ENCODE data around the gene DMRTA2.

The DMRTA2 gene

DNA sequence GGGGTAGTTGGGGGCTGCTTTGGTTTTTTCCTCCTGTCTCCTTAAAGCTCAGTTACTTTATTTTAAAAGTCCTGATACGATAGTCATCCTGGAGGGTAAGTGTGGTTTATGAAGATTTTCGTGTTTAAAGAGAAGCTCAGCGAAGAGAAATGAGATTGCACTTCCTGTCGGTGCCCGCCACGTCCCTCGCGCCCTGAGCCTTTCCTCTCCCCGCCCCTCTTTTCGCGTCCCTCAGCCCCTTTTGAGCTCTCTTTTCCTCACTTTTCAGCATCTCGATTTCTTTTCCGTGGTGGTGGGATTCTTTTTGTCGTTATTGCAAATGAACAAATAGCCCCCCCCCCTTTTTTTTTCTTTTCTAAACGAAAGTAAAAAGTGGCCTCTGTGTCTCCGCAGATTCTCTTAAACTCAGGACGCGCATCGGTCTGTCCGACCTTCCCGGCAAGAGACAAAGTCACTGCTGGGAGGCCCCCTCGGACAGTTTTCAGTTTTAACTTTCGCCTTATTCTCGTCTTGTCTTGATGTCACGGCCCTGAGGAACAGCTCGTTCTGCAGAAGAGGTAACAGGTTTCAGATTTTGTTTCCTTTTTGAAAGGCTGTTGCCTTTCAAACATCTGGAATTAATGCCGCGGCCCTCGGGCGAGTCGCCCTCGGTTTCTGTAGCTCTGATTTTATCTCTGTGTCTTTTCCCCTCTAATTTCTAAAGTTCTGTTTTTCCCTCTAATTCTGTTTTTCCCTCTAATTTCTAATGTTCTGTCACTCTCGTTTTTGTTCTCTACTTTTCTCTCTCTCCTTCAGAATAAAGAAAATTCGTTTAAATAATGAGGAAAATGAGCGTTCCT, 1.0 kb upstream of the DMRTA2 start:
- in situ Hi-C loops (cut with MboI; ENCODE audit: low sequenced_read_pairs), result no loop called here

DNA sequence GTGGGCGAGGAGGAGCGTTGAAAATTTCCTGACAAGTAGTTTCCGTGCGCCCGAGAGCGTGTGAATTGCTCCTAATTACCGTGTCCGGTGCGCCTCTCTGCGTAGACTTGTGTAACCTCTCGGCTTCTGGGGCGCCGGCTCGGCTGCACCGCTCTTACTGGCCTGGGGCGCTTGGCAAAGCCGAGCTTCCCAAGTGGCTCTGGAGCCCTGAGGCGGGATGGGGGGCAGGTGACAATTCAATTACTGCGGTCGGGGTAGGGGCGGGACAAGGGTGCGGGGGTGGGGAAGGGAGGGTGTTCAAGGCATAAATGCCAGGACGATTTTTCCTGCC, 392 bp upstream of the DMRTA2 start:
- in situ Hi-C loops (cut with MboI; ENCODE audit: low sequenced_read_pairs), result no loop called here

DNA sequence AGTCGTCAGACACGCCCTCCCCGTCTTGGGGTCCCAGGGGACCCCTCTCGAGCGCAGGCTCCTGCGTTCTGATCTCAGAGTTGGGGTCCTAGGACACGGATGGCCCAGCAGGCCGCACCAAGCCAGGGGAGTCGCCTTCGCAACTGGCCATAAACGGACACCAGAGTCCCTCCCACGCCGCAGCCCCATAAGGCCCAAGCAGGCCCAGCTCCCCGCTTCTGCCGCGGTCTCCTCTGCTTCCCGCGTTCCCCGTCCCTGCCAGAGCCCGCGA, 633 bp downstream of the DMRTA2 start:
- in situ Hi-C loops (cut with MboI; ENCODE audit: low sequenced_read_pairs), result no loop called here

DNA sequence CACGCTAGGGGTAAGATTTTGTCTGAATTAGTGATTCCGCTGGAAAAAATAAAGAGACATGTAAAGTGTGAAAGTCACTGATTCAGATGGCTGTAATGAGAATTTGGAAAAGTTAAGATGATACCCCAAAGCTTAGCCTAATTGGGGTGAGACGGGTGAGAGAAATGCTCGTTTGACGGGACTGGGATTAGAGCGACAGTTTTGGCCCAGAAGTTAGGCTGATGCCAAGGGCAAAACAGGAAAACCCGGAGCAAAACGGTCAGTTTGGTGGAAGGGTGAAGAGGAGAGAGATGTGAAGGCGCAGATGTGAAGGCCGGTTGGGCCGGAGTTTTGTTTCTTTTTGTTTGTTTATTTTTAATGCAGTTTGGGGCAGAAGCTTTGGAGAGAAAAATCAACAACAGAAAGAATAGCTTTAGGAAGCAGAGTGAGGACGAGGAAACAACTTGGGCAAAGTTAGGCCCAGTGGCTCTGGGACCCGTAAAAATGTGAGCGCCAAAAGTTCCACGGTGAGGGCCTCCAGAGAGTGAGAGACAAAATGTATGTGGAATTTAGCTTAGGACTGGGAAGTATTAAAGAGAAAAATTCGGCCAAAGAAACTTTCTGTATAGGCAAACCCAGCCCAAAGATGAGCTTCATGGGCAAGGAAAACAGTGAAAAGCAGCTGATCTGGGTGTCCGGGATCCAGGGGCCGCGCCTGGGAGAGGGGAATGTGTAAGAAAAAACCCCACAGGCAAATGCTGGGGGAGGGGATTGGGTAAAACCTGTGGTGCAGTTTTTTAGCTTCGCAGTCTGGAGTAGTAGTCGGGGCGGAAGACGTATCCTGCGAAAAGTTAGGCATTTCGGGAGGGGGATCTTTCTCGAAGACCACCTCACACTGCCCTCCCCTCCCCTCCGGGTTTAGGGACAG, 1.2 kb downstream of the DMRTA2 start:
- in situ Hi-C loops (cut with MboI; ENCODE audit: low sequenced_read_pairs), result no loop called here

DNA sequence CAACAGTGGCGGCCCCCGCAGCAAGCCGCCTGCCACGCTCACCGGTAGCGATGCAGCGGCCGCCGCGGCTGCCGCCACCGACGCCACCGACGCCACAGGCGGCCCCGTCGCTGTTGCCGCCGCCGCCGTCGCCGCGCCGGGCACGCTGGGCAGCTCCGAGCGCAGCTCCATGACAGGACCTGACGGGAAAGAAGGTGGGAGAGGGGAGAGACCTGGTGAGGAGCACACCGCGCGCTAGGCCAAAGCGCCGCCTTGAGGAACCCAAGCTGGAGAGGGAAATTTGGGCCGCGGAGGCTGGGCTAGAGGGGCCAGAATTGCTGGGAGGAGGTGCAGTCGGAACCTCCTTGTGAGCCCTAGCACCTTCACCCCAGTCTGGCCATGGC, 1.9 kb downstream of the DMRTA2 start:
- in situ Hi-C loops (cut with MboI; ENCODE audit: low sequenced_read_pairs), result no loop called here

DNA sequence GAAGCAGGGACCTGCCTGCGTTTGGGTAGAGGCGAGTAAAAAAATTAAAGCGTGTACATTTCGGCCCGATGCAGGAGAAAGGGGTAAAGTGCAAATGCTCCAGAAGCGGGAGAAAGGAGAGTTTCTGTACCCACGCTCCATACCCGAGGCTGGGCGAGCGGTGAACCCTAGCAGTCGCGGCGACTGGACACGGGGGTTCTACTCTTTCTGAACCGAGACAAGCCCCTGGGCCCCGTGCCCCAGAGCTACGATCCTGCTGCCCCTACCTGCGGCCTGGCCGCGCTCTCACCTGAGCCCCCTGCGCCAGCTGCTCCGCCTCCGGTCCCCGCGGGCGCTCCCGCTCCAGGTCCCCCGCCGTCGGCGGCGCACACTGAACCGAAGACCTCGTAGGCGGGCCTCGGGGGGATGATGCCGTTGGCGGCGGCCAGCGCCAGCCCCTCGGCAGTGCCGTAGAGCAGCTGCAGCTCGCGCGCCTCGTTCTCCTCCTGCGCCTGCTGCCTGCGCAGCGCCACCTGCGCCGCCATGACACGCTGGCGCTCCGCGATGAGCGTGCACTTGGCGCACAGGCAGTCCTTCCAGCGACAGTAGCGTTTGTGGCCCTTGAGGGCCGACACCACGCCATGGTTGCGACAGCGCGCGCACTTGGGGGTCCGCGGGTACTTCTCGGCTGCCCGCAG, 2.4 kb downstream of the DMRTA2 start:
- in situ Hi-C loops (cut with MboI; ENCODE audit: low sequenced_read_pairs), result no loop called here

DNA sequence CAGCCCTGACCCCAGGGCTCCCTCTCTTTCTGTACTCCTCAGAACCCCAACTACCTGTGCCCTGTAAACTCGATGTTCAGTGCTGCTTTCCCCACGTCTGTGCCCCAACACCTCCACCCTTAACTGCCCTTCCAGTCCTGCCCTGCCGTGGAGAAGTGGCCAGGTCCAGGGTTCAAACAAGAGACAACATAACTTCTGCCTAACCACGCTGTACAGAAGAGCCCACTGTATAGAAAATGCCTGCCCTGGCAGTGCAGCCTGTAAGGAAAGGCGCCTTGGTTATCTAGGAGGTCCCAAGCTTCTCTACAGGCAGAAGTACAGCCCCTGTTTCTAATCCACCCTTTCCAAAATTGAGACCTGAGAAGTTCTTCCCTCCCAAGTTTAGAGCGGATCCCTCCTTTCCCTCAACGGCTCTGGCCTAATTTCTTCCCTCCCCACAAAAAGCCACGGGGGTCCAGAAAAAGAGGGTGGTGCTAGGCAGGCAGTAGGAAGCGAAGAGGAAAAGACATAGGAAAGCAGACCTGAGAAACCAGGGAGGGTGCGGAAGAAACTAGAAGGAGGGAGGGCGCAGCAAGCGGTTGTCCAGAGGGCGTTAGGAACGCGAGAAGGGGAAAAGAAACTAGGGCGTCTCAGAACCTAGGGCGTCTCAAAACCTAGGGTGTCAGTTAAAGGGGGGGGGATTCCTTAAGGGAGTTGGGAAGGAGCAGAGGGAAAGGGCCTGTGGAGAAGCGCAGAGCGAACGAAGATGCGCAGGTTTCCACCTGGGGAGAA, 3.2 kb downstream of the DMRTA2 start:
- in situ Hi-C loops (cut with MboI; ENCODE audit: low sequenced_read_pairs), result no loop called here

DNA sequence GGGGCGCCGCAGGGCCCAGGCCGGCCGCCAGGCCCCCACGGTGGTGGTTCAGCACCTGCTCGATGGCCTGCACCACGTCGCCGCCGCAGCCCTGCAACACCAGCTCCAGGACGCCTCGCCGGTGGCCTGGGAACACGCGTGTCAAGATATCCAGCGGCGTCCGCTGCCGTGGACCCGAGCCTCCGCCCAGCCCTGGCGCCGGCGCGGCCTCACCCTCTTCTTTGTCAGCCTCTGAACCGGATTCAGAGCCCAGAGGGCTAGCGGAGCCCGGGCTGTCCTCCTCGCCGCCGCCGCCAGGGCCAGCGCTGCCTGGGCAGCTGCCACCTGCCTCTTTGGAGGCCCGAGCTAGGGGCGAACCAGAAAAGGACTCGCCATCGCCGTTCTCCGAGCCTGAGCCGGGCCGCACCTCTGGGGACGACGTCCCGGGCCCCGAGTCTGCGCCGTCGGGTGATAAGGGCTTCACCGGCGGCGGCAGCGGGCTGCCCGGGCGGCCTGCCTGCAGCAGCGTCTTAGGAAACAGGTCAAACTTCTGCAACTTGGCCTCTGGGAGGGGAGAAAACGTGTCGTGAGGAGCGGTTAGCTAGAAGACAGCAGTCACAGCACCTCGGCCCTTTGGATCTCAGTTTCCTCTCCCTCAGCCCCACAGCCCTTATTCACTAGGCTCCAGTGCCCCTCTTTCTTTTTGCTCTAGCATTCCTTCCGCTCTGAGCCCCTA, 3.9 kb downstream of the DMRTA2 start:
- in situ Hi-C loops (cut with MboI; ENCODE audit: low sequenced_read_pairs), result no loop called here

DNA sequence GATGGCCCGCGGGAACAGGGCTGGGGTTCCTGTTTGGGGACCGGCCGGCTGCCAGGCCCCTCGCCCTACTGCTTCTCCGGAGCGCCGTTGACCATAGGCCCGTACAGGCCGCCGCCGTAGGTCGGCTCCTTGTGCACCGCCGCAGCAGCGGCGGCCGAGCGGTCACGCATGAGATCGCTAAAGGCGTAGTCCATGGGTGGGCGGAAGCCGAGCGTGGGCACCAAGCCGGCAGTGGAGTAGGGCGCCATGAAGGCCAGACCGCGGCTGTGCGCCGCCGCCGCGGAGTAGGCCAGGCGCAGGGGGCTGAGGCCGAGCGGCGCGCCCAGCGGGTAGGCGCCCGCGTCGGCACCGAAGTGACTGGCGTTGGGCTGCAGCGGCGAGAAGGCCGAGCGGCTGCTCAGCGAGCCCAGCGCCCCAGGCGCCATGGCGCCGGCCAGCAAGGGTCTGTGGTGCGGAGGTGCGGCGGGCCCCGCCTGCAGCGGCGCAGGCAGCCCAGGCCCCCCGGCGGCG, 4.6 kb downstream of the DMRTA2 start:
- in situ Hi-C loops (cut with MboI; ENCODE audit: low sequenced_read_pairs), result no loop called here

DNA sequence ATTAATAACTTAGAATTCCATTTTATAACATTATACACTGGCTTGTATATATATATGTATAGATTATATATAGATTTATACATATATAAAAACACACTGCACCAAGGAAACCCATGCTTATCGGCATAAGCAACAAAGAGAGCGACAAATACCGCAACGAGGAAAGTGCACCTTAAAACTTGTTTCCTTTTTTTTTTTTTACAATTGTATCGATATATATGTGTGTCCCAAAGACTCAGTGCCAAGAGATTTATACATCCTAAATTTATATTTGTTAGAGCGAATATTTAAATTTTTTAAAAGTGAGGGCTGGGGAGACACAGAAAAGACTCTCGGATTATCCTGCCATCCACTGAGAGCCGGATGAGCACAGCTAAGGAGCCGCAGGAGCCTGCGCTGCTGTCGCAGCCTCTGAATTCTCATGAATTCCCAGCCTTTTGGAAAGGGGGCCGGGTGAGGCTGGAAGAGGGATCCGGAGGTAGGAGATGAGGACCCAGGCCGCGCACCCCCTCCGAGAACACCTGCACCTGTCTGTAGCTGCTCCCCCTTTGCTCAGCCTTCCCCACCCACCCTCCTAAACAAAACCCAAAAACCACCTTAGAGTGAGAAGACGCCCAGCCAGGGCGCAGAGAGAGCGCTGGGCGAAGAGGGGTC, 5.2 kb downstream of the DMRTA2 start:
- in situ Hi-C loops (cut with MboI; ENCODE audit: low sequenced_read_pairs), result no loop called here

DNA sequence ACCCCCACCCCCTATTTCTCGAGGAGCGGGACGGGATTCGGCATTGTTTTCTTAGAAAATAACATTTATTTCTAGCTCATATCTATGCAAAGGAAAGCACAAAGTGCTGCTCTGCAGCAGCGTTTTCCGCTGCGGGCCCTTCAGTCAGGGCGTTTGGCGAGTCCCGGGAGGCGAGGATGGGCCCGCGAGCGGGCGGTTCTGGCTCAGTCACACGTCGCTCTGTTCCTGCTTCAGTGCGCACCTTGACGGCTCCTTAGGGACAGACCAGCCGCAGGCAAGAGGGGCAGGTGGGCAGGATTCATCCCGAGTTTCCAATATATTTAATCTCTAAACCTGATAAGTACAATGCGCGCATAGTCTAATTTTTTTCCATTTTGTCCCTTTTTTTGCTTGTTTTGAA, 5.7 kb downstream of the DMRTA2 start:
- in situ Hi-C loops (cut with MboI; ENCODE audit: low sequenced_read_pairs), result no loop called here

DNA sequence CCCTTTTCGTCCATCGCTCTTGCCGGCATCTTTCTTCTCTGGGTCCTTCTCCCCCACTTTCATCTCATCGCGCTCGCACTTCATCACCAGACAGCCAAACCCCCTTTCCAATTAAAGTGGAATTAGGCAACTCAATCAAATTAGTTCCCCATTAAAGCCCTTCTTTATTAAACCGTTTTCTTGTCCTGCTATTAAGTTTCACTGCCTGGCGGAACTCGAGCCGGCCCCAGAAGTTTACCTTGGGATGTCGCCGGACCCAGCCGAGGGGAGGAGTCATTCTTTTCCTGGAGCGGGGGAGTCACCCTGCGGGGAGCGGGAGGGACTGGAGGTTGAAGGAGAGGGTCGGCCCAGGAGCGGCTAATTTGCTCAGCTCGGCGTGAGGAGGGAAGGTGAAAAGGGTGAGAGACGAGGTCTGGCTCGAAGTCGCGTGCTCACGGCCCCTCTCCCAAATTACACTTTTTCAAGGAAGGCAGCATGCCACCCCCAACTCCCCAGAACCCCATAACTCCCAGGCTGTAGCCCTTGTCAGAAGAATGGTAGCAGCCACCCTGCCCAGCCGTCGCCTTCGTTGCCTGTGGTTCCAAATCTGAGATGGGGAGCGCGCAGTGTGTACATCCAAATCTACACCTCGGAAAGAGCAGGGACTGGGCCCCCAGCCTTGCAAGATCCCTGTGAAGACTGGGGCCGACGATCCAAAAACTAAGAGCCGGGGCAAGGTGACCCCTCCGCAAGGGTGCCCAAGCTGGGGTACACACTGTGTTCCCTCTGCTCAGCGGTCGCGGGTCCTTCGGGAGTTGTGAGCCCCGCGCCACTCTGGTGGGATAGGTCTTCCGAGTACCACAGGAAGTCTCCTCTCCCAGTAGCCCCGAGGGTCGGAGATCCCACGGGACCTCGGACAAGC, 6.4 kb downstream of the DMRTA2 start:
- in situ Hi-C loops (cut with MboI; ENCODE audit: low sequenced_read_pairs), result no loop called here

DNA sequence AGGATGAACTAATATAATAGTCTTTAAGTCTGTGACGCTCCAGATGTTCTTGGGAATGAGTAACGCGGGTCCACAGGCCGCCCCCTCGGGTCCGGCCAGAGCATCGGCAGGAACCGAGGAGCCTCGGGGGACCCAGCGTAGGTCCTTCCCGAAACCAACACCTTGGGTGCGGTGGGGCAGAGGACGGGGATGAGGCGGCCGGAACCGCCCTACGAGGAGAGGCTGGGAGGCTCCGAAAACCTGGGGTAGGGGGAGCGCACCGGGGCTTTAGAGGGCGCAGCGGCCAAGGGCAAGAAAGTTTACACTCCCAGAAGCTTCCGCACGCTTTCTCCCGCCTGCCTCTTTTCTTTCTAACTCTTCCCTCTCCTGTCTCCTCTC, 7.1 kb downstream of the DMRTA2 start:
- in situ Hi-C loops (cut with MboI; ENCODE audit: low sequenced_read_pairs), result no loop called here

DNA sequence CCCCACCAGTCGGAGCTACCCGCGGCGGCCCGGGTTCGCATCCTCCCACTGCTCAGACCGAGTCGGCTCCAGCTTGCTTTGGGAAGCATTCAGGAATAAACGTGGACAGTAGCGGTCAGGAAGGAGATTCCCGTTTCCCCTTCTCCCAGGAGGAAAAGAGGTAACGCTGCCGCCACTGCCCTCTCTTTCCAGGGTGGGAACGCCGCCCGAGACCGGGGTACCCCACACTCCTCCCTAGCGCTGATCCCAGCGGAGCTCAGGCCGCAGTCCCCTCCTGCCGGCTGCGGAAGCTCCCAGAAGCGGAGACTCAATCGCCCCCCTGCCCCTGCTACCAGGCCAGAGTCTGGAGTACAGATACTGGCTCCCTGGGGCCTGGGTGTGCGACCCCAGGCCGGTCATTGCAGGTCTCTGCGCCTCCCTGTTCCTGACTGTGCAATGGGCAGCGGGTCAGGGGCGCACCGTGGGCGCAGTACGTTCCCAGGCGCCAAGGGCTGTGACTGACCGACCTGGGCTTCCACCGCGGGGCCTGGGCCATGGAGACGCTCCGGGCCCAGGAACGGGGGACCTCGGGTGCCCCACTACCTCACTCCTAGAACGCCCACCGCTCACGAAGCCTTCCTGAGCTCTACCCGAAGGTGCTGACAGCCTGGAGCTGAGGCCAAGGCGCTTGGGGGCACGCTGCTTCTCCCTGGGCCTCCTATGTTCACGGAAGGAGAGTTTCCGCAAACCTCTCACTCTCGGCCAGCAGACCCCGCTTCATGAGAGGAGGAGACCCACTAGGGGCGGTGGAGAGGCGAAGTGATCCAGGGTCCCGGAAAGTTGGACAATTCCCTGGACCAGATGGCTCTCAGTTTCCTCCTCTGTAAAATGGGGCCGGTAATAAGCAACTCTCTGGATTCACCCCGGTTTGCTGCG, 7.8 kb downstream of the DMRTA2 start:
- in situ Hi-C loops (cut with MboI; ENCODE audit: low sequenced_read_pairs), result no loop called here

DNA sequence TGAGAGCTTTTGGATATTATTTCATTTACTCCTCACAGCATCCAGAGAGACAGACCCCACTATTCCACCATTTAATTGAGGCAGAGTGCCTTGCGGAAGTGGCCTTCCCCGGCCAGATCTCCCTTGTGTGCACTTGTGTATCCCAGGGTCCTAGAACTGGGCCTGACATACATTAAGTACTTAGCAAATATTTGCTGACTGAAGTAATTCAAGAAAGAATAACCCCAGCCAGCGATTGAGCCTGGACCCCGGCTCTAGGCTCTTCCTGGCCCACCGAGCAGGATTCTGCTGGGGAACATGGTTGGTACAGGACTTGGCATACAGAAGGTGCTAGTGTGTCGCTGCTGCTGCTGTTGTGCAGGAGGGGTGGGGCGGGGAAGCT, 8.4 kb downstream of the DMRTA2 start:
- in situ Hi-C loops (cut with MboI; ENCODE audit: low sequenced_read_pairs), result no loop called here

DNA sequence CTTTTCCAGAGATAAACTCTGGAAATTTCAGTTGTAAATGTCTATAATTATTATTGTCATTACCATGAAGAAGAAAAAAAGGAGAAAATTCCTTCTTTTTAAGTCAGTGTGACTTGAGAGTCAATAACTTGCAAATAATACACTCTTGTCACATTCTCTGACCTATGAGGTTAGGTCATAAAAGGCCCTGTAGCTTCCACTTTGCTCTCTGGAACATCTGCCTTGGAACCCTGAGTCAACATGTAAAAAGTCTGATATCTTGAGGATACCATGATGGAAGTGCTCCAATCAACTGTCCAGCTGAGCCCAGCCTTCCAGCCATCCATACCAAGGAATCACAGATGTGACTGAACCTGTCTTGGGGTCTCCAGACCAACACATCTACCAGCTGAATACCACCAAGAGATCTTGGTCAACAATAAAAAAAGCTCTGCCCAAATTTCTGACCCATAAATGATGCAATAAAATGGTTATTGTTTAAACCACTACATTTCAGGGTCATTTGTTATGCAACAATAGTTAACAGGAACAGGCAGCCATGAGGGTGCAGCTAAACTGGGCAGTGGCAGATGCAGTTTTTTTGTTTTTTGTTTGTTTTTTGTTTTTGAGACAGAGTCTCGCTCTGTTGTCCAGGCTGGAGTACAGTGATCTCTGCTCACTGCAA, 10.3 kb downstream of the DMRTA2 start:
- in situ Hi-C loops (cut with MboI; ENCODE audit: low sequenced_read_pairs), result no loop called here

DNA sequence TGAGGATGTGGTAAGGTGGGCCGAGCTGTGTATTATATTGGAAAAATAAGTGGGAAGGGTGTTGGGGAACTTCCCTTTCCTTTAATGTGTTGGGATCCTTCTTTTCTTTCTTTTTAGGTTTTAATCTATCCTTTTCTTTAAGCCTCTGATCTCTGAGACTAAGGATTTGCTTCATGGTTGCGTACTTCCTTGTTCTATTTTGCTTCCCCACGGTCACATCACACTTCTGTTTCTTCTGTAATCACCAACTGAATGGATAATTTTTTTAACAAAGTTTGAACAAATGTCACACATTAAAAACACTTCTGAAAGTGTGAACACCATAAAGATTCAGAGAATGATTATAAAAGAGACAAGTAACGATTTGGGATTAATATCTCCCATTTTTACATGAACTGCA, 17.4 kb downstream of the DMRTA2 start:
- in situ Hi-C loops (cut with MboI; ENCODE audit: low sequenced_read_pairs), result no loop called here
